Astrocyte of the spinal cord (primary cell): Measurements from ENCODE around the gene TIMM29.

ENCODE experiments used
- DNase-seq: peaks from one replicate; pipeline ENCODE4 v3.0.0; 2011; ENCODE audit warnings: low read depth, low spot score
- H3K4me3 ChIP-seq: 2 replicates; pipeline ENCODE4 v1.5.1; 2011; ENCODE audit warnings: low read depth, mild to moderate bottlenecking, low read length, moderate library complexity
- CTCF ChIP-seq: IDR thresholded peaks from 2 replicates; pipeline ENCODE4 v1.5.1; 2012; ENCODE audit warnings: low read depth, mild to moderate bottlenecking, low read length, inconsistent platforms
- in situ Hi-C: cut with HindIII; loops from 2 replicates; pipeline ENCODE4 v1.10.0; 2017; ENCODE audit warnings: low sequenced_read_pairs

Gene TIMM29

GRCh38 chr19:10928563-10929401, at the start of gene TIMM29, which contains the start of gene YIPF2:
Gene TIMM29, plus strand, starts transcription at chr19:10928811. Its CDS starts 12 bp downstream, at chr19:10928823.
Gene YIPF2, minus strand, starts transcription at chr19:10928639. Its CDS starts 229 bp downstream, at chr19:10928410.
- peak; percentile 98 for DNase-seq
- in situ Hi-C loops, result no loop called here
- peak within 1 kb of the TSS; percentile 91 for H3K4me3 ChIP-seq
- no peak for TF ChIP-seq CTCF

- TF ChIP-seq CTCF, result no peak
- no peak for DNase-seq
- in situ Hi-C loops, result no loop called here
- no peak overlapping the region for H3K4me3 ChIP-seq
Measured at GRCh38 chr19:10881403-10882107, 47.1 kb upstream of the TIMM29 start.

- no peak for DNase-seq
- no peak overlapping the region for H3K4me3 ChIP-seq
- no peak for TF ChIP-seq CTCF
- in situ Hi-C loops, result no loop called here
Measured at GRCh38 chr19:10882108-10882457, 46.5 kb upstream of the TIMM29 start.

- TF ChIP-seq CTCF, result no peak
- DNase-seq, result peak; percentile 42
- in situ Hi-C loops, result no loop called here
- H3K4me3 ChIP-seq, result no peak overlapping the region
Measured at GRCh38 chr19:10884274-10884673, 44.3 kb upstream of the TIMM29 start.

- H3K4me3 ChIP-seq, result no peak overlapping the region
- in situ Hi-C loops, result no loop called here
- DNase-seq, result no peak
- TF ChIP-seq CTCF, result no peak
Measured at GRCh38 chr19:10885201-10886169, 43.1 kb upstream of the TIMM29 start.
